Measurements from ENCODE around the gene PRKG1. TPM values are rescaled to one million over a fixed set of nuclear protein-coding genes. Genes with fewer than 3 reads are reported as not detected.

The PRKG1 gene
- total and polyA plus RNA-seq, 2 of the 8 experiments (the other 6 are each of a cell fraction or from before 2014, with no cell fraction given): 4.2 to 15.2 TPM

GRCh38 chr10:51201947-51202346 lies 127.7 kb downstream of the PRKG1 start:
- Histone ChIP-seq H3K27me3 (replicated peaks in 1 of 4; ENCODE audit: control insufficient read depth in 3 of 4, extremely low read depth in 1 of 4, insufficient read depth in 3 of 4, low read length in 3 of 4) (no peaks in the 10 kb centered on the region), H4K20me1 (replicated peaks in 1 of 2; ENCODE audit: control insufficient read depth in 1 of 2, insufficient read depth in 2 of 2, low read length in 2 of 2) (no peaks in the 10 kb centered on the region), H3K4me1 (replicated peaks in 1 of 4; ENCODE audit: control insufficient read depth in 3 of 4, insufficient read depth in 4 of 4, low read length in 3 of 4) (peaks cover 0 to 10% (median 8%) of the 10 kb centered on the region in 4 experiments; a peak in 3 of 7 replicates), H3K9me3 (ENCODE audit: insufficient read depth in 2 of 2, low read depth in 1 of 2, low read length in 1 of 2) (no peaks in the 10 kb centered on the region), H3K79me1 (ENCODE audit: low read depth, low read length) (no peaks in the 10 kb centered on the region), H2BK20ac (ENCODE audit: low read length) (peak overlapping the region; percentile 34; the same call in 1 of the 2 replicates), H2AK5ac (ENCODE audit: low read depth, low read length) (no peak overlapping the region), H2AFZ (ENCODE audit: low read length) (no peak overlapping the region), H3K9ac (replicated peaks in 1 of 4; ENCODE audit: extremely low read depth in 1 of 4, low read depth in 3 of 4, low read length in 3 of 4) (no peak overlapping the region), H2BK15ac (ENCODE audit: low read length) (no peak overlapping the region), H3K79me2 (ENCODE audit: control insufficient read depth in 1 of 2, insufficient read depth in 2 of 2, low read length in 2 of 2) (peaks cover 0 to 4% of the 10 kb centered on the region in 2 experiments; a peak in 1 of 4 replicates), H4K8ac (ENCODE audit: extremely low read depth, insufficient read depth, low read length) (no peak overlapping the region), H3K14ac (ENCODE audit: insufficient read length) (no peak overlapping the region), H4K91ac (replicated peaks; ENCODE audit: insufficient read length, low read length) (peak overlapping the region; percentile 54), H3K4me2 (ENCODE audit: insufficient read depth in 1 of 2, low read depth in 2 of 2, low read length in 2 of 2) (no peak overlapping the region), H3K27ac (ENCODE audit: low read depth, low read length) (no peak overlapping the region), H2BK5ac (ENCODE audit: low read depth, low read length) (no peak overlapping the region), H3K23me2 (ENCODE audit: low read depth, low read length) (no peaks in the 10 kb centered on the region), H3K23ac (ENCODE audit: insufficient read length) (no peak overlapping the region), H3K56ac (replicated peaks; ENCODE audit: insufficient read length, low read depth, low read length) (no peak overlapping the region), H3K18ac (ENCODE audit: extremely low read depth, low read length) (no peak overlapping the region), H3K4me3 (ENCODE audit: extremely low read depth in 1 of 4, insufficient read depth in 2 of 4, low read depth in 3 of 4, low read length in 4 of 4) (no peak overlapping the region), H3K4ac (replicated peaks; ENCODE audit: insufficient read length, low read depth, low read length) (no peak overlapping the region), H2BK120ac (replicated peaks; ENCODE audit: low read depth, low read length) (peak overlapping the region; percentile 18), H2BK12ac (ENCODE audit: low read depth, low read length) (0 out of 2 replicates have a peak overlapping the region, but pooled peaks have one; percentile 3), H3K36me3 (ENCODE audit: control insufficient read depth in 2 of 4, insufficient read depth in 4 of 4, low read length in 3 of 4) (no peaks in the 10 kb centered on the region), H4K5ac (ENCODE audit: insufficient read length, low read depth, low read length) (no peak overlapping the region)
- CTCF ChIA-PET (ENCODE audit: partially characterized antibody): interaction anchor here (1.1 kb wide), 1 partner anchor 37 kb away, joined by 3 read pairs; no protein-coding TSS in a partner anchor
- no peak for DNase-seq (ENCODE audit: low read depth in 1 of 2, low spot score in 2 of 2)
- 93% methylated on average over 1 of the region's 1 CpG; no CpG with 5 or more reads in 1 of the 2 experiments for WGBS, 2 experiments (ENCODE audit: extremely low coverage in 1 of 2, insufficient coverage in 1 of 2, insufficient read length in 1 of 2, insufficient replicate concordance in 2 of 2, low coverage in 1 of 2, low lambda C conversion rate in 2 of 2, missing lambda C conversion rate in 1 of 2)
- POLR2A ChIA-PET (ENCODE audit: partially characterized antibody): interaction anchor here (0.9 kb wide), 1 partner anchor 128 kb away, joined by 3 read pairs; no protein-coding TSS in a partner anchor
- FAIRE-seq: no peak
- no peak for TF ChIP-seq BACH1 (IDR thresholded peaks at IDR 0.05; ENCODE audit: low read length)
- TF ChIP-seq MAFK (IDR thresholded peaks at IDR 0.05; ENCODE audit: low read depth, low read length): no peak
- TF ChIP-seq CEBPB (IDR thresholded peaks at IDR 0.05; ENCODE audit: low read depth, low read length): no peak

All from H1 (cell line).